ENCODE results near the gene SLC38A2. TPM values are rescaled to one million over a fixed set of nuclear protein-coding genes. Genes with fewer than 3 reads are reported as not detected.

The SLC38A2 gene
- total and polyA plus RNA-seq, 2 of the 4 experiments (the other 2 are of a cell fraction) = 313 to 881 TPM

GRCh38 chr12:46382964-46383653 lies 10.5 kb upstream of the SLC38A2 start (continued):
- TF ChIP-seq MXI1 (IDR thresholded peaks at IDR 0.05; ENCODE audit: borderline replicate concordance, low read depth, low read length) = no peak
- no peak for TF ChIP-seq POLR2A (IDR thresholded peaks at IDR 0.05; ENCODE audit: low read depth, low read length)

GRCh38 chr12:46382408-46382963 lies 9.9 kb upstream of the SLC38A2 start:
- Histone ChIP-seq H3K9me1 (ENCODE audit: insufficient read depth, low read length) (peaks cover 11% of the 10 kb centered on the region), H3K4me2 (ENCODE audit: low read depth, low read length) (peak overlapping the region; percentile 83), H3K56ac (ENCODE audit: extremely low read depth, insufficient read depth, low read length) (peak overlapping the region; percentile 98), H4K8ac (ENCODE audit: low read depth in 2 of 2, low read length in 2 of 2) (peak overlapping the region; percentile 89 to 97), H2AK5ac (ENCODE audit: low read depth, low read length) (peak overlapping the region; percentile 94), H4K20me1 (ENCODE audit: insufficient read depth, low read length) (no peaks in the 10 kb centered on the region), H3K36me3 (ENCODE audit: control insufficient read depth, insufficient read depth, low read length) (no peaks in the 10 kb centered on the region), H2AFZ (replicated peaks; ENCODE audit: low read length, poor library complexity) (peak overlapping the region; percentile 90), H3K4me3 (ENCODE audit: insufficient read depth, low read depth, low read length) (peak overlapping the region; percentile 53), H3K9ac (ENCODE audit: low read depth, low read length) (peak overlapping the region; percentile 94), H4K91ac (ENCODE audit: insufficient read depth, low read depth, low read length) (peak overlapping the region; percentile 93), H3K27ac (ENCODE audit: insufficient read depth, low read length) (peak overlapping the region; percentile 91), H3K79me1 (ENCODE audit: low read depth in 1 of 2, low read length in 2 of 2) (peaks cover 20 to 50% of the 10 kb centered on the region in 2 experiments), H2BK20ac (ENCODE audit: low read depth, low read length) (peak overlapping the region; percentile 86), H2AK9ac (replicated peaks; ENCODE audit: low read depth, low read length, poor library complexity) (peak overlapping the region; percentile 99), H3K4me1 (ENCODE audit: control insufficient read depth, insufficient read depth, low read length) (peaks cover 14% of the 10 kb centered on the region), H4K5ac (ENCODE audit: low read depth, low read length) (peak overlapping the region; percentile 83), H3K4ac (ENCODE audit: low read depth, low read length) (peak overlapping the region; percentile 97), H3K14ac (replicated peaks; ENCODE audit: low read depth, low read length) (peak overlapping the region; percentile 97), H3K18ac (ENCODE audit: low read depth, low read length) (peak overlapping the region; percentile 85), H2BK120ac (ENCODE audit: low read depth, low read length) (peak overlapping the region; percentile 88), H2BK15ac (ENCODE audit: low read depth, low read length) (peak overlapping the region; percentile 89; the same call in 2 of the 3 replicates), H3K9me3 (ENCODE audit: control insufficient read depth, insufficient read depth, low read length) (no peaks in the 10 kb centered on the region), H3K23ac (ENCODE audit: low read depth, low read length) (peak overlapping the region; percentile 92), H3K27me3 (ENCODE audit: control insufficient read depth, insufficient read depth, low read length) (no peaks in the 10 kb centered on the region), H2BK5ac (ENCODE audit: low read depth, low read length, poor library complexity, severe bottlenecking) (peak overlapping the region; percentile 93)
- DNase-seq (no peak), ATAC-seq (ENCODE audit: low read depth) (no peak)
- ChIA-PET CTCF (no interaction called here), POLR2A (ENCODE audit: unreplicated experiment) (interaction anchor here (1.0 kb wide), 1 partner anchor 109 kb away, joined by 3 read pairs; no protein-coding TSS in a partner anchor)
- 100% methylated on average over 1 of the region's 16 CpGs; no CpG with 5 or more reads in 1 of the 2 experiments for WGBS, 2 experiments (ENCODE audit: extremely low coverage in 2 of 2, insufficient read length in 1 of 2)
- in situ Hi-C loops (cut with MboI; ENCODE audit: low sequenced_read_pairs) (loop anchor here (10.0 kb wide), 1 partner anchor 112 kb away; no protein-coding TSS in a partner anchor), intact Hi-C loops (cut with micrococcal nuclease) (loop anchor here (2.0 kb wide), 1 partner anchor 90 kb away; no protein-coding TSS in a partner anchor), dilution Hi-C loops (cut with HindIII; ENCODE audit: low sequenced_read_pairs, unreplicated experiment) (no loop called here)
- TSS peak; percentile 91 for BruUV-seq (replicated peaks)
- TF ChIP-seq USF2 (IDR thresholded peaks at IDR 0.05; ENCODE audit: low read depth, low read length) (no peak), NFE2L2 (IDR thresholded peaks at IDR 0.05; ENCODE audit: low read depth, low read length) (no peak), ELK1 (IDR thresholded peaks at IDR 0.05; ENCODE audit: borderline replicate concordance, low read depth, low read length) (no peak), MXI1 (IDR thresholded peaks at IDR 0.05; ENCODE audit: borderline replicate concordance, low read depth, low read length) (no peak), CHD1 (IDR thresholded peaks at IDR 0.05; ENCODE audit: low read depth, low read length) (no peak), BHLHE40 (IDR thresholded peaks at IDR 0.05; ENCODE audit: low read depth, low read length) (no peak), RCOR1 (IDR thresholded peaks at IDR 0.05; ENCODE audit: insufficient replicate concordance, low read length) (no peak), SMC3 (IDR thresholded peaks at IDR 0.05; ENCODE audit: low read depth, low read length) (no peak), RFX5 (IDR thresholded peaks at IDR 0.05; ENCODE audit: low read depth, low read length) (no peak), POLR2A (IDR thresholded peaks at IDR 0.05; ENCODE audit: low read depth, low read length) (no peak), RAD21 (IDR thresholded peaks at IDR 0.05; ENCODE audit: low read length) (no peak), FOS (IDR thresholded peaks at IDR 0.05; ENCODE audit: low read depth, low read length) (no peak)

All from IMR-90 (cell line).